Activated T-cell treated with anti-CD3 and anti-CD28 coated beads for 48 hours (primary cell): ENCODE measurements around the gene TIFAB.
"Not testable (repeated sequence)": the region's sequence is repeated elsewhere in the genome, so short reads cannot be mapped to it uniquely, and the experiment has no call there.

Experiments
- DNase-seq: peaks from one replicate; pipeline ENCODE4 v3.0.0-alpha.2; 2020; ENCODE audit warnings: low read depth

Gene TIFAB

GRCh38 chr5:135452321-135453030 lies at the start of gene TIFAB:
Gene TIFAB (minus strand): TSS chr5:135452351. CDS start chr5:135449939, 2,412 bp downstream.
- DNase-seq = no peak

GRCh38 chr5:135498637-135498995 lies 46.5 kb upstream of the TIFAB start:
- no peak for DNase-seq

DNA sequence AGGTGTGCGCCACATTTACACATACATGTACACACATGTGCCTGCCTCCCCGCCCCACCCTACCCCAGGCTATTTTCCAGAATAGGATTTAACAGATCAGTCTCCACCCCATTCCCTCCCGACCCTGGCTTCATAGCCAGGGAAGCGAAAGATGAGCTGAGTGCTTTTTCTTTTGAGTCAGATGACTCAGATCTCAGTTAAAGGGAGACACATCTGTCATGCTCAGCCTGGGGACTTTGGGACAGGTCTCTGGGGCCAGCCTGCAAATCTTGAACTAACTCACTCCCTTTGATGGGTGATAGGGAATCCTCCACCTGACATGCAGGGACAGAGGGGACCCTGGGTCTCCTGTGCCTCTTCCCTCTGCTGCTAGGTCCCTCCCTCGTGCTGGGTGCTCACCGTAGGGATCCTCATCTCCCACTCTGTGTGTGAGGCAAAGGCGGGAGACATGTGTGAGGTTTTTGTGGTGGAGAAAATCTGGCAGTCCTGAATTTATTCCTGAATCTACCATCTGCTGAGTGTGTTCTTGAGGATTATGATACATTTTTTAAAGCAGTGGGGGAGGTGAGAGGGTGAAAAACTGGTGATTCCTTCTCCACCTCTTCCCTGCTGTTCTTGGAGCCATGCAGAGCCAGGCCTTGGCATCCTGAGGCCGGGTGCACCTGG lies 46.0 kb upstream of the TIFAB start:
- DNase-seq = no peak

GRCh38 chr5:135495531-135495930 lies 43.4 kb upstream of the TIFAB start:
- not testable (repeated sequence) for DNase-seq

- no peak for DNase-seq
Observed at GRCh38 chr5:135494196-135494595, 42.0 kb upstream of the TIFAB start.

GRCh38 chr5:135493406-135494180 lies 41.4 kb upstream of the TIFAB start:
- no peak for DNase-seq

- no peak for DNase-seq
Observed at GRCh38 chr5:135492319-135492626, 40.1 kb upstream of the TIFAB start.

- no peak for DNase-seq
Observed at GRCh38 chr5:135491552-135492318, 39.6 kb upstream of the TIFAB start.

DNA sequence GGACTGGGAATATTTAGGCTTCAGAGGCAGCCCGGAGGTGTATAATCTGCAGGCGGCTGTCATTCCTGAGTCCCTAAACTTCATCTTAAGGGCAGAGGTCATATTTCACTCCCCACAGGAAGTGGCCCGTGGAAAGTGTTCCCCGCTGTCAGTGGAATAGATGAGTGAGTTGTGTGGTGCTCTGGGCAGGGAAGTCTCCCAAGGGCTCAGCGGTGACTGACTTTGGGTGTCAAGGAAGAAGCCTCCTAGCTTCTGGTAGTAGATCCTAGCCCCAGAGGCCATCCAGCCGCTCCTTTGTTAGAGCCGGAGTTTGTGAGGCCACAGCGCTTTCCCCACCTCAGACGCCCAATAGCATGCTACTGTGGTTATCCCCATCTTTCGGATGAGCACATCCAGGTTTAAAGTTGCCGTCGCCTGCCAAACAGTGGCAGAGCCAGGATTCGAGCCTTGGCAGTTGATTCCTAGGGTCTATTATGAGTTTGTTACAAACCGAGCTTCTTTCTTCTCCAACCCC lies 38.9 kb upstream of the TIFAB start:
- no peak for DNase-seq

GRCh38 chr5:135490245-135491037 lies 38.3 kb upstream of the TIFAB start:
- no peak for DNase-seq

DNA sequence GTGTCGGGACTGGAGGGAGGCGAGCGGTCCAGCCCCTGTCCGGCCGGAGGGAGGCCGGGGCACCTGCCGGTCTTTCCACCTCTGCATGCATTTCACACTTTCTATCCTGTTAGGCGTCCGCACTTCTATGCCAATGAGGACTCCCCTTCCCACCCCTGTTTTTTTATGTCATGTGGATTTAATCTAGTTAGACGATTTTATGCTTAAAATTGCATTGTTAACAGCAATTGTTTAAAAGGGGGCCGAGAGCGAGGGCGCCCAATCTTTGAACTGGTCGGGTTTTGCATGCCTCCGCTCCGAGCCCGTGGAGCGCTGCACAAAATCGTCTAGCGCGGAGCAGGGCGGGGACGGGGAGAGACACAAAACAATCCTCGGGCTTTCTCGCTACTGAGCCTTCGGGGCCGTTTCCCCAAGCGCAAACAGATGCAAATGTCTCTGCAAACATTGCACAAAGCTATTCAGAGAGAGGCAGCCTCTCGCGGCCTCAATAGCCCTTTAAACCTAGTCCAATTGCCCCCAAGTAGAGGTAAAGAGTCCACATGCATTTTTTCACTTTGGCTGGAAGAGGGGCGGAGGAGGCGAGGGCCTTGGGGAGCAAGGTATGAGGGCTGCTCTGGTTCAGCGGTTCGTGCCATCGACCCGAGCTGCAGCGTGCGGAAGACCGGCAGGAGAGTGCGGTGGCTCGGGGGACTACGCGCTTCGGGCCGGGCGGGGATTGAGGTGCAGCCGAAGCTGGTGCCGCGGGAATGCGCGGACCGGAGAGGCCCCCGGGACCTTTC lies 37.5 kb upstream of the TIFAB start:
- DNase-seq = no peak

GRCh38 chr5:135488727-135489465 lies 36.7 kb upstream of the TIFAB start:
- DNase-seq = no peak

DNA sequence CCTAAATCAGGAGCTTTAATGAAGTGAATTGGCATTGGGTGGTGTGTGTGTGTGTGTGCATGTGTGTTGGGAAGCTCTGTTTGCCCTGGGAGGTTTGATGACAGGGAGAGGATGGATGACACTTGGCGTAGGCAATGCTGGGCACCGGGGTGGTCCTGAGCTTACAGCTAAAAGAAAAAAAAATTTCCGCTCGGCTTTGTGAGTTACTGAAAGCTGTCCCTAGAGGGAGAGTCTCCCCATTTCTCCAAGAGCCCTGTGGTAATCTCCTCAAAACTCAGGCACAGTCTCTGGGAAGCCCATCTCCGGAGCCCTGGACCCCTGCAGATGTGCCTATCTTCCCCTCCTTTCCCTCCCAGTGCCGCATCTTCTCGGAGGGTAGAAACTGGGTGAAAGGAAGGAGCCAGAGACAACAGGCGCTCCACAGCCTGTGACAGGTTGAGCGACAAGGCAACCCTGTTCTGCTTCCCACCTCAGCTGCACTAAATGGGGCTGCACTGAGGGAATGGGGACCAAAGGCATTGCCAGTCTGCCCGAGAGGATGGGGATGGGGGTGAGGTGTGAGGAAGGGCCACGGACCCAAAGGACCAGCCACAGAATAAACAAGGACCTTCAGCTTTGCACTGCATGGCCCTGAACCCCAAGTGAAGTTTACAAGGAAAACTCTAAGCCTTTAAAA lies 35.8 kb upstream of the TIFAB start:
- DNase-seq = no peak

GRCh38 chr5:135487037-135487395 lies 34.9 kb upstream of the TIFAB start:
- no peak for DNase-seq

DNA sequence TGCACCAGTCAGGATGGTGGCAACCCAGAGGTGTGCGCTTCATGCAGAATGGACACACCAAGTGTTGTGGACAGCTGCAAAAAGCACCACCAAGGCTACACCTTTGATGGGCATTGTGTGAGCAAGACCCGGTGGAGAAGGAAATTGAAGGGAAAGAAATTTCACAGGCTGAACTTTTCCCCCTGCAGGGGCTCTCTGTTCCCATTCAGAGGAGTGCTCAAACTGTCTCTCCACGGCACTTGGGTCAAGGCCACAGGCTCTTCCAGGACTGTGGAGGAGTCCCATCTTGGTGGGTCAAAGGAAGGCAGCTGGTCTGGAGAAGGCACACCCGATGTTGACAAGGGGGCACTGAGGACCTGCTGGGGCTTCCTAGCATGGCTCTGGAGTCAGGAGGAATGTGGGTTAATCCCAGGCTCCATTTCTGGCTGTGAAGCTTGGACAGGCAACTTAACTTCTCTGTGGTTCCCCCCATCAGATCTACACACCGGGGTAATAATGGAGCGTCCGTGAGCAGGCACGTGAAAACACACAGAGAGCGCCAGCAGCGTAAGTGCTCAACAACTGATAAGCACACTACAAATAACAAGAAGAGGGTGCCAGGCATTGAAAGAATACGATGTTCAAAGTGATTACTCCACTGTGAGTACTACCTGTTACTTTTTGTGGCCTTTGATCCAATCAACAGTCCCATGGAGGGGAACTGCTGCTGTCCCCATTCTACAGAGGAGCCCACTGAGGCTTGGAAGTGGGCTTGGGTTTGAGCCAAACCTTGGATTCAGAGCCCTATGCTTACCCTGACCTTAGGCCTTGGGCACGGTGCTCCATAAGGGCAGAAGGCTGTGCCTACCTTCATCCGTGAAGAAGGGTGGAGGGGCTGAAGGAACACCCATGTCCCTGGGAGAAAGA lies 34.2 kb upstream of the TIFAB start:
- no peak for DNase-seq

GRCh38 chr5:135484674-135485086 lies 32.5 kb upstream of the TIFAB start:
- no peak for DNase-seq

- DNase-seq = no peak
Observed at GRCh38 chr5:135483254-135483653, 31.1 kb upstream of the TIFAB start.

DNA sequence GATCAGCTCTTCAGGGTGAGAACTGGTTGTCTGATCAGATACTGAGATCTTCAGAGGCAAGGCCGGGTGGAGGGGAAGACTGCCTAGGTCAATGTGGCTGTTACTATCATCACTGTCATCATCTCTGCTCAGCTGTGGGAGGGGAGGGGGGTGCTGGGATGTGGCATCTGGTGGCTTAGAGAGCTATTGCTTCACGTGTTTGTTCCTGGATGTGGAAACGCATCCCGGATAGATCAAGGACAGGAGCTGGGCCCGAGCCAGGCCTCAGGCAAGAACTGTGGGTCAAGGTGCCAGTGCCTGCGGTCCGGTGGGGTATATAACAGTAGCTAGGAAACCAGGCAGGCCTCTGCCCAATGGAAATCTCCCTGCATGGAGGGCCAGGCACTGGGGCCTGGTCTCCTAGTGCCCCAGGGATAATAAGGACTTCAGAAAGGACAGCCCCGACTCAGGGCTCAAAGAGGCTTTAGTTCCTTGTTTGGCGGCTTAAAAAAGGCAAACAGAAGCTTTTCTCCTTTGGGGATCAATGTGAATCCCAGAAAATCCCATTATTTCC lies 30.3 kb upstream of the TIFAB start:
- no peak for DNase-seq
